Measurements from ENCODE around the gene ALDH1L1. TPM values are rescaled to one million over a fixed set of nuclear protein-coding genes. Genes with fewer than 3 reads are reported as not detected.

The ALDH1L1 gene
- total and polyA plus RNA-seq, 2 of the 4 experiments (the other 2 are of a cell fraction), result not detected

GRCh38 chr3:126147932-126148683 lies 32.3 kb downstream of the ALDH1L1 start:
- DNase-seq (no peak), ATAC-seq (ENCODE audit: low read depth) (no peak)
- Histone ChIP-seq H2AFZ (replicated peaks; ENCODE audit: low read length, poor library complexity) (peak overlapping the region; percentile 19), H3K27me3 (ENCODE audit: control insufficient read depth, insufficient read depth, low read length) (peaks cover 22% of the 10 kb centered on the region), H3K23ac (ENCODE audit: low read depth, low read length) (no peak overlapping the region), H4K91ac (ENCODE audit: insufficient read depth, low read depth, low read length) (no peak overlapping the region), H3K56ac (ENCODE audit: extremely low read depth, insufficient read depth, low read length) (no peak overlapping the region), H2BK15ac (ENCODE audit: low read depth, low read length) (no peak overlapping the region), H2AK5ac (ENCODE audit: low read depth, low read length) (no peak overlapping the region), H3K4me2 (ENCODE audit: low read depth, low read length) (no peak overlapping the region), H4K8ac (ENCODE audit: low read depth in 2 of 2, low read length in 2 of 2) (no peak overlapping the region), H3K9ac (ENCODE audit: low read depth, low read length) (no peak overlapping the region), H3K18ac (ENCODE audit: low read depth, low read length) (no peak overlapping the region), H2BK120ac (ENCODE audit: low read depth, low read length) (no peak overlapping the region), H2BK5ac (ENCODE audit: low read depth, low read length, poor library complexity, severe bottlenecking) (no peak overlapping the region), H3K27ac (ENCODE audit: insufficient read depth, low read length) (no peak overlapping the region), H3K79me1 (ENCODE audit: low read depth in 1 of 2, low read length in 2 of 2) (no peaks in the 10 kb centered on the region), H3K14ac (replicated peaks; ENCODE audit: low read depth, low read length) (no peak overlapping the region), H3K9me3 (ENCODE audit: control insufficient read depth, insufficient read depth, low read length) (no peaks in the 10 kb centered on the region), H4K5ac (ENCODE audit: low read depth, low read length) (no peak overlapping the region), H2AK9ac (replicated peaks; ENCODE audit: low read depth, low read length, poor library complexity) (no peak overlapping the region), H4K20me1 (ENCODE audit: insufficient read depth, low read length) (no peaks in the 10 kb centered on the region), H3K4ac (ENCODE audit: low read depth, low read length) (no peak overlapping the region), H3K36me3 (ENCODE audit: control insufficient read depth, insufficient read depth, low read length) (no peaks in the 10 kb centered on the region), H2BK20ac (ENCODE audit: low read depth, low read length) (no peak overlapping the region), H3K4me1 (ENCODE audit: control insufficient read depth, insufficient read depth, low read length) (no peaks in the 10 kb centered on the region), H3K9me1 (ENCODE audit: insufficient read depth, low read length) (no peaks in the 10 kb centered on the region), H3K4me3 (ENCODE audit: insufficient read depth, low read depth, low read length) (no peak overlapping the region)
- intact Hi-C loops (cut with micrococcal nuclease), result no loop called here
- CTCF ChIA-PET, result no interaction called here
- WGBS, 2 experiments (ENCODE audit: extremely low coverage in 2 of 2, insufficient read length in 1 of 2), result 58% methylated on average over 5 of the region's 15 CpGs; no CpG with 5 or more reads in 1 of the 2 experiments
- dilution Hi-C loops (cut with HindIII; ENCODE audit: low sequenced_read_pairs, unreplicated experiment), result no loop called here
- POLR2A ChIA-PET (ENCODE audit: unreplicated experiment), result no interaction called here
- in situ Hi-C loops (cut with MboI; ENCODE audit: low sequenced_read_pairs), result no loop called here
- no peak for TF ChIP-seq RAD21 (IDR thresholded peaks at IDR 0.05; ENCODE audit: low read length)
- TF ChIP-seq CHD1 (IDR thresholded peaks at IDR 0.05; ENCODE audit: low read depth, low read length), result no peak
- TF ChIP-seq ELK1 (IDR thresholded peaks at IDR 0.05; ENCODE audit: borderline replicate concordance, low read depth, low read length), result no peak
- TF ChIP-seq SMC3 (IDR thresholded peaks at IDR 0.05; ENCODE audit: low read depth, low read length), result no peak
- TF ChIP-seq MXI1 (IDR thresholded peaks at IDR 0.05; ENCODE audit: borderline replicate concordance, low read depth, low read length), result no peak
- BruUV-seq (replicated peaks), result no TSS peak
